ENCODE data around the gene CDH23. TPM values are rescaled to one million over a fixed set of nuclear protein-coding genes. Genes with fewer than 3 reads are reported as not detected.

The CDH23 gene
- polyA plus RNA-seq, 1 donor from 2014 or later: 6.6 TPM

GRCh38 chr10:71555724-71556119, 159.0 kb downstream of the CDH23 start:
- no peak overlapping the region for H3K4me2 ChIP-seq (ENCODE audit: low read length)
- no peaks in the 10 kb centered on the region for H3K9me2 ChIP-seq (ENCODE audit: insufficient read depth, low read length)
- H3K36me3 ChIP-seq (ENCODE audit: insufficient read depth, low read length): no peaks in the 10 kb centered on the region
- no peak overlapping the region for H2AFZ ChIP-seq (ENCODE audit: low read depth, low read length)
- no peak overlapping the region for H3K4me3 ChIP-seq (ENCODE audit: low read length)
- H3K9me3 ChIP-seq (ENCODE audit: low read length): no peaks in the 10 kb centered on the region
- H3K27me3 ChIP-seq (ENCODE audit: insufficient read depth, low read depth, low read length): no peaks in the 10 kb centered on the region
- H4K20me1 ChIP-seq (ENCODE audit: insufficient read depth): no peaks in the 10 kb centered on the region
- no peak overlapping the region for H3K27ac ChIP-seq (ENCODE audit: low read length)
- no peaks in the 10 kb centered on the region for H3K79me2 ChIP-seq (replicated peaks; ENCODE audit: insufficient read depth, low read length)
- H3K9ac ChIP-seq (ENCODE audit: low read length): no peak overlapping the region
- H3F3A ChIP-seq (ENCODE audit: insufficient read depth, low read length, poor library complexity, severe bottlenecking): no peaks in the 10 kb centered on the region
- TF ChIP-seq SMC3 (conservative IDR thresholded peaks at IDR 0.05; ENCODE audit: poor library complexity): no peak
- TF ChIP-seq EZH2 (IDR thresholded peaks at IDR 0.05; ENCODE audit: borderline replicate concordance, insufficient read depth, low read length, poor library complexity, severe bottlenecking): no peak
- no peak for TF ChIP-seq TAF1 (IDR thresholded peaks at IDR 0.05; ENCODE audit: low read depth)

- no peak overlapping the region for H2AFZ ChIP-seq (ENCODE audit: low read depth, low read length)
- H3K9me3 ChIP-seq (ENCODE audit: low read length): no peaks in the 10 kb centered on the region
- no peaks in the 10 kb centered on the region for H3F3A ChIP-seq (ENCODE audit: insufficient read depth, low read length, poor library complexity, severe bottlenecking)
- no peaks in the 10 kb centered on the region for H3K36me3 ChIP-seq (ENCODE audit: insufficient read depth, low read length)
- no peaks in the 10 kb centered on the region for H3K9me2 ChIP-seq (ENCODE audit: insufficient read depth, low read length)
- H3K9ac ChIP-seq (ENCODE audit: low read length): no peak overlapping the region
- no peaks in the 10 kb centered on the region for H4K20me1 ChIP-seq (ENCODE audit: insufficient read depth)
- H3K27me3 ChIP-seq (ENCODE audit: insufficient read depth, low read depth, low read length): no peaks in the 10 kb centered on the region
- H3K4me3 ChIP-seq (ENCODE audit: low read length): no peak overlapping the region
- H3K79me2 ChIP-seq (replicated peaks; ENCODE audit: insufficient read depth, low read length): no peaks in the 10 kb centered on the region
- no peak overlapping the region for H3K27ac ChIP-seq (ENCODE audit: low read length)
- no peak for TF ChIP-seq TAF1 (IDR thresholded peaks at IDR 0.05; ENCODE audit: low read depth)
- no peak for TF ChIP-seq MXI1 (conservative IDR thresholded peaks at IDR 0.05; ENCODE audit: poor library complexity, severe bottlenecking)
- TF ChIP-seq EP300 (conservative IDR thresholded peaks at IDR 0.05; ENCODE audit: poor library complexity, severe bottlenecking): no peak
- TF ChIP-seq POLR2AphosphoS5 (IDR thresholded peaks at IDR 0.05): no peak
- no peak for TF ChIP-seq REST (IDR thresholded peaks at IDR 0.05; ENCODE audit: borderline replicate concordance)
- no peak for TF ChIP-seq EZH2 (IDR thresholded peaks at IDR 0.05; ENCODE audit: borderline replicate concordance, insufficient read depth, low read length, poor library complexity, severe bottlenecking)
- H3K4me2 ChIP-seq (ENCODE audit: low read length): no peak overlapping the region
Measured at GRCh38 chr10:71558991-71559390, 162.3 kb downstream of the CDH23 start.

GRCh38 chr10:71561003-71561574, 164.4 kb downstream of the CDH23 start:
- Histone ChIP-seq H2AFZ (ENCODE audit: low read depth, low read length) (no peak overlapping the region), H3K9me2 (ENCODE audit: insufficient read depth, low read length) (no peaks in the 10 kb centered on the region), H4K20me1 (ENCODE audit: insufficient read depth) (no peaks in the 10 kb centered on the region), H3K9ac (ENCODE audit: low read length) (no peak overlapping the region), H3K79me2 (replicated peaks; ENCODE audit: insufficient read depth, low read length) (no peaks in the 10 kb centered on the region), H3K9me3 (ENCODE audit: low read length) (no peaks in the 10 kb centered on the region), H3K36me3 (ENCODE audit: insufficient read depth, low read length) (no peaks in the 10 kb centered on the region), H3K27ac (ENCODE audit: low read length) (no peak overlapping the region), H3K4me3 (ENCODE audit: low read length) (no peak overlapping the region), H3F3A (ENCODE audit: insufficient read depth, low read length, poor library complexity, severe bottlenecking) (no peaks in the 10 kb centered on the region), H3K4me2 (ENCODE audit: low read length) (no peak overlapping the region), H3K27me3 (ENCODE audit: insufficient read depth, low read depth, low read length) (no peaks in the 10 kb centered on the region)
- no peak for TF ChIP-seq POLR2AphosphoS5 (IDR thresholded peaks at IDR 0.05)
- no peak for TF ChIP-seq TAF1 (IDR thresholded peaks at IDR 0.05; ENCODE audit: low read depth)
- TF ChIP-seq MXI1 (conservative IDR thresholded peaks at IDR 0.05; ENCODE audit: poor library complexity, severe bottlenecking): no peak
- no peak for TF ChIP-seq EP300 (conservative IDR thresholded peaks at IDR 0.05; ENCODE audit: poor library complexity, severe bottlenecking)
- TF ChIP-seq RAD21 (conservative IDR thresholded peaks at IDR 0.05): no peak
- no peak for TF ChIP-seq EZH2 (IDR thresholded peaks at IDR 0.05; ENCODE audit: borderline replicate concordance, insufficient read depth, low read length, poor library complexity, severe bottlenecking)
- no peak for TF ChIP-seq SMC3 (conservative IDR thresholded peaks at IDR 0.05; ENCODE audit: poor library complexity)
- TF ChIP-seq REST (IDR thresholded peaks at IDR 0.05; ENCODE audit: borderline replicate concordance): no peak
- TF ChIP-seq CTCF (IDR thresholded peaks at IDR 0.05; ENCODE audit: poor library complexity, severe bottlenecking): no peak

All from neural cell (in vitro differentiated cells).